ENCODE measurements around the gene CCNA1.

DNA sequence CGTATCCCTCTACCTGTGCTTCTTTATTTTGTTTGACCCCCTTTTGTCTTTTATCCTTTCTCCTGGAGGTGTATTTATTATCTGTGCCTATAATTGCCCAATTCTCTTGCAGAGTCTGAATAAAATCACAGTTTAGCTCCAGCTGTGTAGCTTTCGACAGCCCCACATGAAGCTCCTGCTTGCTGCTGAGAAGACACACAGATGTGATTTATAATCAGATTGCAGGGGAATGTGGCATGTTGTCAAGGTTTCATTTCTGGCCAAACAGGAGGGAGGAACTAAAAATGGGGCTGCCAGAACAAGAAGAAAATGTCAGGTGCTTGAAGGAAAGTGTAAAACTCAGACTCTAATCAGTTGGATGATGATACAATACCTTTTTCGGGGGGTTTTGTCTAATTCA, 22.7 kb downstream of the CCNA1 start:
- TF ChIP-seq POLR2A (IDR thresholded peaks at IDR 0.05): no peak
- TF ChIP-seq, protein P1, sequence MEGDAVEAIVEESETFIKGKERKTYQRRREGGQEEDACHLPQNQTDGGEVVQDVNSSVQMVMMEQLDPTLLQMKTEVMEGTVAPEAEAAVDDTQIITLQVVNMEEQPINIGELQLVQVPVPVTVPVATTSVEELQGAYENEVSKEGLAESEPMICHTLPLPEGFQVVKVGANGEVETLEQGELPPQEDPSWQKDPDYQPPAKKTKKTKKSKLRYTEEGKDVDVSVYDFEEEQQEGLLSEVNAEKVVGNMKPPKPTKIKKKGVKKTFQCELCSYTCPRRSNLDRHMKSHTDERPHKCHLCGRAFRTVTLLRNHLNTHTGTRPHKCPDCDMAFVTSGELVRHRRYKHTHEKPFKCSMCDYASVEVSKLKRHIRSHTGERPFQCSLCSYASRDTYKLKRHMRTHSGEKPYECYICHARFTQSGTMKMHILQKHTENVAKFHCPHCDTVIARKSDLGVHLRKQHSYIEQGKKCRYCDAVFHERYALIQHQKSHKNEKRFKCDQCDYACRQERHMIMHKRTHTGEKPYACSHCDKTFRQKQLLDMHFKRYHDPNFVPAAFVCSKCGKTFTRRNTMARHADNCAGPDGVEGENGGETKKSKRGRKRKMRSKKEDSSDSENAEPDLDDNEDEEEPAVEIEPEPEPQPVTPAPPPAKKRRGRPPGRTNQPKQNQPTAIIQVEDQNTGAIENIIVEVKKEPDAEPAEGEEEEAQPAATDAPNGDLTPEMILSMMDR (IDR thresholded peaks at IDR 0.05): no peak

All from lower leg skin (tissue), 3 donors.